ENCODE measurements around the gene CIRBP. TPM values are rescaled to one million over a fixed set of nuclear protein-coding genes. Genes with fewer than 3 reads are reported as not detected.
A peak's percentile ranks its signal among the peaks of the same experiment; 100 is the strongest.

Gene CIRBP
- total and polyA plus RNA-seq, 9 of the 15 experiments (the other 6 are each of a cell fraction or from before 2014, with no cell fraction given): 20.5 to 327 (median 176) TPM

GRCh38 chr19:1249298-1249989 is 19.7 kb upstream of the CIRBP start (continued):
- TF ChIP-seq CREBBP (IDR thresholded peaks at IDR 0.05; ENCODE audit: low read depth, low read length) (no peak), NR3C1 (CRISPR knock-in tag; IDR thresholded peaks at IDR 0.05) (peak; percentile 89; the same call in 1 of the 2 replicates), RBM34 (IDR thresholded peaks at IDR 0.05; ENCODE audit: borderline replicate concordance, insufficient read depth, low read length) (no peak), RFX7 (CRISPR knock-in tag; IDR thresholded peaks at IDR 0.05) (no peak), RBM39 (optimal IDR thresholded peaks at IDR 0.05; ENCODE audit: low read depth, low read length) (no peak), PPARD (CRISPR knock-in tag; IDR thresholded peaks at IDR 0.05) (no peak), ATF2 (CRISPR knock-in tag; IDR thresholded peaks at IDR 0.05) (peak; percentile 44; the same call in 1 of the 2 replicates)

GRCh38 chr19:1249990-1250436 is 19.1 kb upstream of the CIRBP start:
- H3K9me3 ChIP-seq (replicated peaks; ENCODE audit: control insufficient read depth, insufficient read depth, low read depth, low read length): no peaks in the 10 kb centered on the region
- peaks cover 36 to 95% of the 10 kb centered on the region in 2 experiments for H3K4me1 ChIP-seq (replicated peaks in 1 of 2; ENCODE audit: control insufficient read depth in 2 of 2, insufficient read depth in 2 of 2, low read length in 2 of 2)
- no TSS peak for BruUV-seq (replicated peaks)
- ChIA-PET CTCF (ENCODE audit: low intra/inter-chr PET ratio) (interaction anchor here (0.7 kb wide), 1 partner anchor 162 kb away, joined by 6 read pairs; no protein-coding TSS in a partner anchor), POLR2A (interaction anchor here (0.6 to 1.0 kb wide), 3 partner anchors 17 to 340 kb away, joined by 3 to 8 read pairs (median 4); partner anchors contain the start of gene CIRBP)
- H4K20me1 ChIP-seq (replicated peaks; ENCODE audit: control insufficient read depth, insufficient read depth, low read length): no peaks in the 10 kb centered on the region
- ATAC-seq: no peak
- 0% methylated on average over 23 of the region's 67 CpGs for WGBS (ENCODE audit: insufficient coverage, low coverage, missing lambda C conversion rate)
- H3K9me1 ChIP-seq (ENCODE audit: control insufficient read depth, insufficient read depth, low read length): no peaks in the 10 kb centered on the region
- H3K4me3 ChIP-seq: peak overlapping the region; percentile 93
- H3K4me2 ChIP-seq (ENCODE audit: insufficient read depth, low read length): peak overlapping the region; percentile 84
- intact Hi-C loops (cut with micrococcal nuclease): loop anchor here (1.0 kb wide), 1 partner anchor 16 kb away; no protein-coding TSS in a partner anchor
- H3K27ac ChIP-seq (ENCODE audit: extremely low read depth, low read depth, low read length): peak overlapping the region; percentile 82
- H3K36me3 ChIP-seq (ENCODE audit: control insufficient read depth, insufficient read depth, low read length): peaks cover 53% of the 10 kb centered on the region; the same call in 1 of the 3 replicates
- no peak overlapping the region for H2AFZ ChIP-seq (ENCODE audit: low read depth, low read length)
- no peaks in the 10 kb centered on the region for H3K27me3 ChIP-seq (ENCODE audit: control insufficient read depth in 2 of 2, insufficient read depth in 2 of 2, low read length in 2 of 2)
- H3K79me2 ChIP-seq (ENCODE audit: control insufficient read depth, insufficient read depth, low read length): peaks cover 62% of the 10 kb centered on the region
- in situ Hi-C loops (cut with MboI): loop anchor here (25.0 kb wide), 1 partner anchor 488 kb away; the partner anchor contains the start of gene MISP
- FAIRE-seq: no peak
- H3K9ac ChIP-seq (ENCODE audit: insufficient read depth in 1 of 2, low read depth in 2 of 2, low read length in 2 of 2): peak overlapping the region; percentile 79 to 96
- no peak for DNase-seq (ENCODE audit: extremely low read depth in 1 of 4, low spot score in 3 of 4)
- no peak for TF ChIP-seq REST (IDR thresholded peaks at IDR 0.05; ENCODE audit: borderline replicate concordance)
- TF ChIP-seq REST (CRISPR knock-in tag; IDR thresholded peaks at IDR 0.05; ENCODE audit: low read depth): 0 out of 2 replicates have a peak, but pooled peaks have one; percentile 20
- no peak for TF ChIP-seq FOXJ3 (CRISPR knock-in tag; IDR thresholded peaks at IDR 0.05)

Measured in K562 (cell line).